Breast epithelium (tissue), 4 donors: ENCODE measurements around the gene ARID1B. TPM values are rescaled to one million over a fixed set of nuclear protein-coding genes. Genes with fewer than 3 reads are reported as not detected.

Experiments
- DNase-seq, 2 donors: peaks; one replicate each; pipeline ENCODE4 v3.0.0-alpha.2; 2019; ENCODE audit warnings: low spot score in 2 of 2
- H3K27ac ChIP-seq, 2 donors: fragments of 200-600 bp; sonication (generic) in 1 of 2; one replicate each; pipeline ENCODE4 v1.5.1; 2016 to 2019; ENCODE audit warnings: mild to moderate bottlenecking in 1 of 2
- H3K27me3 ChIP-seq, 2 donors: fragments of 200-600 bp; sonication (generic) in 1 of 2; one replicate each; pipeline versions ENCODE4 v1.5.1 to v1.6.0; 2017 to 2019; ENCODE audit warnings: control low read depth in 1 of 2, mild to moderate bottlenecking in 1 of 2
- H3K36me3 ChIP-seq: fragments of 200-600 bp; one replicate; pipeline ENCODE4 v1.5.1; 2019
- H3K4me1 ChIP-seq, 2 donors: fragments of 200-600 bp; sonication (generic); one replicate each; pipeline ENCODE4 v1.5.1; 2016 to 2019; ENCODE audit warnings: control low read depth in 1 of 2
- H3K4me3 ChIP-seq, 3 donors: fragments of 200-600 bp; sonication (generic); 1 replicate in 2 of 3; 2 replicates in 1 of 3; pipeline ENCODE4 v1.5.1; 2016 to 2019; ENCODE audit warnings: mild to moderate bottlenecking in 3 of 3, moderate library complexity in 2 of 3
- H3K9me3 ChIP-seq, 2 donors: fragments of 200-600 bp; sonication (generic) in 1 of 2; one replicate each; pipeline ENCODE4 v1.5.1; 2016 to 2019; ENCODE audit warnings: control low read depth in 1 of 2
- CTCF ChIP-seq, 3 donors: fragments of 450-650 bp; IDR thresholded peaks; one replicate each; pipeline ENCODE4 v1.5.1; 2016 to 2017; ENCODE audit warnings: antibody characterized with exemption in 3 of 3, mild to moderate bottlenecking in 3 of 3, moderate library complexity in 3 of 3
- POLR2A ChIP-seq: fragments of 450-650 bp; IDR thresholded peaks from one replicate; pipeline ENCODE4 v1.6.1; 2016; ENCODE audit warnings: antibody characterized with exemption, mild to moderate bottlenecking, moderate library complexity
- POLR2AphosphoS5 ChIP-seq, 3 donors: sonication (generic); formaldehyde crosslinking; IDR thresholded peaks; one replicate each; pipeline ENCODE4 v1.6.1; 2017; ENCODE audit warnings: antibody characterized with exemption in 3 of 3
- intact Hi-C: fragments of 100-400 bp; cut with DNase I; formaldehyde crosslinking; loops from one replicate; pipeline ENCODE4 v1.15.1; 2023; ENCODE audit warnings: low total_unique reads
- total RNA-seq, 3 donors: library from RNA; depleted of rRNA; stranded (reverse); fragments of >200 nt; gene quantifications; one replicate each; pipeline ENCODE4 v1.1.0, GENCODE V29; 2016

The ARID1B gene
- total RNA-seq, 3 donors from 2014 or later, result 99.9 to 205 (median 131) TPM

DNA sequence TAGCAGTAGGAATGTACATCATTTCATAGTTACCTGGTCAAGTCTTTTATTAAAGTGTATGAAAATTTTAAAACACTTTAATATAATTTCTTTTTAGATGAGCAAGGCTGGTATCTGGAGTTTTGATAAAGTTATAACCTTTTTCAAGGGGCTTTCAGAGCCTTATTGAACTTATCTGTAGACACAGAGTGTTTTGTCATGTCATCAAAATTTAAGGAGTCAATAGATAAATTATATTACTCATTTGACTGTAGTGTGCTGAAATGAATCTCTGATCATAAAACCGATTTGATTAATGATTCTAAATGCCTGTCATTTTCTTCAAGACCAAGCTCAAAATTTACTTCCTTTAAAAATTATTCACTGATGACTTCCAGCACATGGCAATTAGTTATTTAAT, 125.6 kb downstream of the ARID1B start:
- H3K27ac ChIP-seq, result no peak overlapping the region
- H3K9me3 ChIP-seq, result no peaks in the 10 kb centered on the region
- intact Hi-C loops, result no loop called here
- H3K27me3 ChIP-seq, result no peaks in the 10 kb centered on the region
- TF ChIP-seq CTCF (IDR thresholded peaks at IDR 0.05) (no peak), POLR2A (no peak), POLR2AphosphoS5 (IDR thresholded peaks at IDR 0.05) (no peak)
- no peak for DNase-seq
- H3K4me3 ChIP-seq, result no peak overlapping the region
- H3K4me1 ChIP-seq, result no peaks in the 10 kb centered on the region
- H3K36me3 ChIP-seq, result no peaks in the 10 kb centered on the region

DNA sequence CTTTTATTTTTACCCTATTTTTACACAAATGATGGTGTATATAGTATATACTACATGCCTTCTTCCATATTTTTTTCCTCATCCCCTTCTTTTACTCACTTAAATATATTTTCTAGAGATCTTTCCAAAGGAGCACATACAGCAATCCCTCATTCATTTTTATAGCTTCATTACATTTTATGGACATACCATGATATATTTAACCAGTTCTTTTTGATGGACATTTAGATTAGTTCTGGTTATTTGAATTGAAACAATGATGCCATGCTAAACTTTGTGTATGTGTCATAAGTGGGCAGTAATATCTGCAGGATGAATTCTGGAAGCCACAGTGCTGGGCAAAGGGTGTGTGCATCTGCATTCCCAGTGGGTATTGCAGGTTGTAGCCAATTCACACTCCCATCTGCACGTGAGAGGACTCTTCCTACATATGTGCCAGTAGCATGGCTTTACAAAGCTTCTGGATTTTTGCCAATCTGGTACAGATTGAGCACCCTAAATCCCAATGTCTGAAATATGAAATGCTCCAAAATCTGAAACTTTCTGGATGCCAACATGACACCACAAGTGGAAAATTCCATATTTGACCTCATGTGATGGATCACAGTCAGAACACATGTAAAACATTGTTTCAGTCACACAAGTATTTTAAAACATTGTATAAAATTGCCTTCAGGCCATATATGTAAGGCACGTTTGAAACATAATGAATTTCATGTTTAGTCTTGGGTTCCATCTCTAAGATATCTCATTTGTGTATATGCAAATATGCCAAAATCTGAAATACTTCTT, 127.2 kb downstream of the ARID1B start:
- no peak for TF ChIP-seq POLR2AphosphoS5 (IDR thresholded peaks at IDR 0.05)
- no peak for TF ChIP-seq CTCF (IDR thresholded peaks at IDR 0.05)
- no peak for TF ChIP-seq POLR2A
- Histone ChIP-seq H3K36me3 (no peaks in the 10 kb centered on the region), H3K4me1 (no peaks in the 10 kb centered on the region), H3K27ac (no peak overlapping the region), H3K4me3 (no peak overlapping the region), H3K9me3 (no peaks in the 10 kb centered on the region), H3K27me3 (no peaks in the 10 kb centered on the region)
- intact Hi-C loops, result no loop called here
- DNase-seq, result no peak

- Histone ChIP-seq H3K36me3 (no peaks in the 10 kb centered on the region), H3K4me3 (no peak overlapping the region), H3K27me3 (no peaks in the 10 kb centered on the region), H3K27ac (no peak overlapping the region), H3K9me3 (no peaks in the 10 kb centered on the region), H3K4me1 (no peaks in the 10 kb centered on the region)
- intact Hi-C loops, result no loop called here
- TF ChIP-seq POLR2AphosphoS5 (IDR thresholded peaks at IDR 0.05) (no peak), CTCF (IDR thresholded peaks at IDR 0.05) (no peak), POLR2A (no peak)
- no peak for DNase-seq
Measured at GRCh38 chr6:156905801-156906200, 128.6 kb downstream of the ARID1B start.

GRCh38 chr6:156906451-156906850, 129.3 kb downstream of the ARID1B start:
- no peak for TF ChIP-seq POLR2A
- no peak for TF ChIP-seq CTCF (IDR thresholded peaks at IDR 0.05)
- no peak for TF ChIP-seq POLR2AphosphoS5 (IDR thresholded peaks at IDR 0.05)
- Histone ChIP-seq H3K27me3 (no peaks in the 10 kb centered on the region), H3K27ac (no peak overlapping the region), H3K9me3 (no peaks in the 10 kb centered on the region), H3K4me3 (no peak overlapping the region), H3K4me1 (no peaks in the 10 kb centered on the region), H3K36me3 (no peaks in the 10 kb centered on the region)
- DNase-seq, result no peak
- intact Hi-C loops, result no loop called here

DNA sequence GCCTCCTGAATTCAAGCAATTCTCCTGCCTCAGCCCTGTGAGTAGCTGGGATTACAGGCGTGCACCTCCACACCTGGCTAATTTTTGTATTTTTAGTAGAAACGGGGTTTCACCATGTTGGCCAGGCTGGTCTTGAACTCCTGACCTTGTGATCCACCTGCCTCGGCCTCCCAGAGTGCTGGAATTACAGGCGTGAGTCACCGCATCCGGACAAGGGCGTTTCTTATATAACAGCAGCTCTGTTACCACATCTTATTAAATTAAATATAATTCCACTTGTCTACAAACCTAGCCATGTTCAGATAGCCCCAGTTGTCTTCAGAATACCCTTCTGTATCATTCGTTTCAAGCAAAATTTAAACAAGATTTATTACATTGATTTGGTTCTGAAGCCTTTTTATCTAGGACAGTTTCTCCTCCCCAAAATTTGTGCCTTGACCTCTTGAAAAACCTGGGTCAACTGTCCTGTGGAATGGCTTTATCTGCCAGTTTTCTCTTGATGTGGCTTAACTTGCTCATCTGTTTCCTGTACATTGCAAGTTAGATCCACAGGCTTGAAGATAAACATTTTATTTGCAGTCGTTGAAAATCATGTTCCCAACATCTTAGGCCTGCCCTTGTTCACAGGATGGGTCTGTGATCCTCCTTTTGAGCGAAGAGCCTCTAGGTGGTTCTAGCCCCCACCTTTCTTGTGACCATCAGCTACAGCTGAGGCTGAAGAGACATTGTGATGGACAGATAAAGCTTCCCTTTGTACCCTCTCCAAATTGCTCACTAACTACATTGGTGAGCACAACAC, 132.2 kb downstream of the ARID1B start:
- no peaks in the 10 kb centered on the region for H3K27me3 ChIP-seq
- intact Hi-C loops, result no loop called here
- H3K9me3 ChIP-seq, result no peaks in the 10 kb centered on the region
- TF ChIP-seq POLR2A, result no peak
- TF ChIP-seq POLR2AphosphoS5 (IDR thresholded peaks at IDR 0.05), result no peak
- TF ChIP-seq CTCF (IDR thresholded peaks at IDR 0.05), result no peak
- H3K27ac ChIP-seq, result no peak overlapping the region
- no peaks in the 10 kb centered on the region for H3K4me1 ChIP-seq
- DNase-seq, result no peak
- H3K4me3 ChIP-seq, result no peak overlapping the region
- H3K36me3 ChIP-seq, result no peaks in the 10 kb centered on the region
